GM12892 (cell line): ENCODE measurements around the gene NUB1.

ENCODE experiments used
- DNase-seq: peaks from one replicate; pipeline ENCODE4 v3.0.0; 2011; ENCODE audit not compliant: insufficient read length
- FAIRE-seq: peaks from 2 replicates; lab custom pipeline; 2011; peaks lifted over from hg19 to GRCh38; lab: Jason Lieb, UNC
- POLR2A ChIP-seq: IDR thresholded peaks from 2 replicates; pipeline ENCODE4 v1.6.1; 2011; ENCODE audit warnings: low read depth, low read length, control low read depth
- POLR2AphosphoS5 ChIP-seq: IDR thresholded peaks from 2 replicates; pipeline ENCODE4 v1.6.1; 2011; ENCODE audit warnings: low read depth, low read length, control low read depth
- TAF1 ChIP-seq: IDR thresholded peaks from 2 replicates; pipeline ENCODE4 v1.6.1; 2011; ENCODE audit warnings: low read depth, mild to moderate bottlenecking, control low read depth, low read length, borderline replicate concordance

NUB1 gene

DNA sequence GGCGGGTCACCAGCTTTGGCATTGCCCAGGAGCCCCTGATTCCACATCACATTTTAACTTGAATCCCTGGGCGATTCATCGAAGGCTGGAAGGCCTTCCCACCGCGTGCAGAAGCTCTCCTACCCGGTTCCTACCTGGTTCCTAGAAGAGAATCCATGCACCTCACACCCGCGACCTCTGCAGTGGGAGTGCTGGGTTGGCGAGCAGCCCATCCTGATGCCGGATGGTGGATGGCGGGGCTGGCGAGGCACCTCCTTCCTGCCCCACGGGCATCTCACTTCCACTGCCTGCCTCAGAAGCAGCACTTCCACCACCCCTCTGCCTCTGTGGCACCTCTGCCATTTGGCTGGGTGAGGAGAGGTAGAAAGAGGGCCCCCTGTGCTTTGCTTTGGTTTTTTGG is 32.0 kb downstream of the NUB1 start:
- DNase-seq (no peak), FAIRE-seq (no peak)
- TF ChIP-seq POLR2A (no peak), POLR2AphosphoS5 (no peak), TAF1 (no peak)

DNA sequence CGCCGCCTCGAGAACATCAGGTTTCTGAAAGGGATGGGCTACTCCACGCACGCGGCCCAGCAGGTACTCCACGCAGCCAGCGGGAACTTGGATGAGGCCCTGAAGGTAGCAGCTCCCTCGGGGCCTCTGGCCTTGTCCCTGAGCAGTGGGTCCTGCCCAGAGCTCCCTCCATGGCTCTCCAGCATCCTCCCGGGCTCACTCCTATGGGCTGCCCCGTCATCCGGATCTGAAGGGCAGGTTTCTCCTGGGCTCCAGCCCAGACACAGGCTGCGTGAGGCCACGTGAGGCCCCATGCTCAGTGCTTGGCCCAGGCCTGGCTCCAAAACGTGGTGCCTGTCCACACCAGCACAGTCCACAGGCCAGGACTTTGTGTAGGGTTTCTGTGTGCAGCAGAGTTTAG is 32.5 kb downstream of the NUB1 start:
- TF ChIP-seq POLR2A (no peak), TAF1 (no peak), POLR2AphosphoS5 (no peak)
- DNase-seq = no peak
- no peak for FAIRE-seq

DNA sequence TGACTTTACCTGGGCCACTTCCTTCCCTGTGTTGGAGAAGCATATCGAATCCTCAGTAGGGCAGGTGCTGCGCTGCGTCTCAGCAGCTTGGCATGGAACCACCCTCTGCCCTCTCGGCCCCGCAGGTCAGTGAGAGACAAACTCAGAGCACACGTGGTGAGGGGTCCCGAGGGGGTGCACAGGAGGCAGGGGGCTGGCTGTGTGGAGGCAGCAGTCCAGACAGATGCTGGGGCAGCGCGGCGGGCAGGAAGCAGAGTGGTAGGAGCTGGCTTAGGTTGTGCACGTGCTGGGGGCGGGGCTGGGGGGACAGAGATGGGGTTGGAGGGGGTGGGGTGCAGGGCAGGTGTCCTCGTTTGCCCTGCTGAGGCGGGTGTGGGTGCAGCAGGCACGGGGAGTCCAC is 33.1 kb downstream of the NUB1 start:
- no peak for FAIRE-seq
- TF ChIP-seq POLR2A (no peak), TAF1 (no peak), POLR2AphosphoS5 (no peak)
- DNase-seq = no peak

DNA sequence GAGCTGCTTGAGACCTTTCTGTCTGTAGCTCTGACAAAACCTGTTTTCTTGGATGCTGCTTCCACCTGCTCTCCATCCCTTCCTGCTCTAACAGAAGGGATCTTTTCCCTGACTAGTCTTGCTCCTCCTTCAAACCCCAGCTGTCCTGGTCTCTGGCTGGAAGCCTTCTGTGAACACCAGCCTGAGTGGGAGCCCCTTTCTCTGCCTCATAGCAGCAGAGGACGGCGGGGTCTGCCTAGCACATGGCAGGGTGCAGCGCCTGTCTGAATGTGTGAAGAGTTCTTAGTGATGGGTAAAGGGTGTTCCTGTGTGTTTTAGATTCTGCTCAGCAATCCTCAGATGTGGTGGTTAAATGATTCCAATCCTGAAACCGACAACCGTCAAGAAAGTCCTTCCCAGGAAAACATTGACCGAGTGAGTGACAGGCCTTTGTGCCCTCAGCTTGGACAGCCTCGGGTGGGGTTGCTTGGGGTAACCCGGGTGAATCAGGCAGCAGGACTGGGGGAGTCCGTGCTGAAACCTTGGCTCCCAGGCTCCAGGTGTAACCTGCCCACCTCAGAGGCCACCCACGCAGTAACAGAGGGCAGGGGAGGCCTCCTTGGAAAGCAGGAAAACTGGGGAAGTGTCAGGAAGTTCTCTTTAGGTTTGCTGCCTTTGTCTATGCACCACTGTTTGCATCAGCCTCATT is 34.1 kb downstream of the NUB1 start:
- FAIRE-seq = no peak
- TF ChIP-seq TAF1 (no peak), POLR2A (no peak), POLR2AphosphoS5 (no peak)

DNA sequence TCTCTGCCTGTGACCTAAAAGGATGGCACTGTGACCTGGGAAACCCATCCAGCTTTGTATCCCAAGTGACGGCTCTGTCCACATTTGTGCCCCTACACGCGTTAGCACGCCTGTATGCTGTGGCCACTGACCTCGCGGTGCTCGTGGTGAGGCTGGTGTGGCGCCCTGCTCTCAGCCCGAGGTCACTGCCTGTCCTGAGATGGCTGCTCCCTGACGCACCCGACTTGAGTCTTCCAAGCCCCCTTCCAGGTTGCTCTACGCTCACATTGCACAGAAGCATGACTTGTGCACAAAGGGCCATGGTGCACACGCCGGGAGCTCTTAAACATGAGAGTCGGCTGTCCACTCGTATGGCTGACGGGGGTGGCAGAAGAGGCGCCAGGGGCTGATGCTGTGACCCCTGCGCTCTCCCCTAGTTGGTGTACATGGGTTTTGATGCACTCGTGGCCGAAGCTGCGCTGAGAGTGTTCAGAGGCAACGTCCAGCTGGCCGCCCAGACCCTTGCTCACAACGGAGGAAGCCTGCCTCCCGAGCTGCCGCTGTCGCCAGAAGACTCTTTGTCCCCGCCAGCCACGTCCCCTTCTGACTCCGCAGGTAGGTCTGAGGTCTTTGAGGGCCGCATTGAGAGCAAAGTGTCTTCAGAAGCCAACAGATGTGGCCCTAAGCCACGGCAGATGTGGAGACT is 34.7 kb downstream of the NUB1 start:
- no peak for FAIRE-seq
- no peak for TF ChIP-seq TAF1

More for the DNA sequence above, 34.1 kb downstream of the NUB1 start:
- DNase-seq = no peak

DNA sequence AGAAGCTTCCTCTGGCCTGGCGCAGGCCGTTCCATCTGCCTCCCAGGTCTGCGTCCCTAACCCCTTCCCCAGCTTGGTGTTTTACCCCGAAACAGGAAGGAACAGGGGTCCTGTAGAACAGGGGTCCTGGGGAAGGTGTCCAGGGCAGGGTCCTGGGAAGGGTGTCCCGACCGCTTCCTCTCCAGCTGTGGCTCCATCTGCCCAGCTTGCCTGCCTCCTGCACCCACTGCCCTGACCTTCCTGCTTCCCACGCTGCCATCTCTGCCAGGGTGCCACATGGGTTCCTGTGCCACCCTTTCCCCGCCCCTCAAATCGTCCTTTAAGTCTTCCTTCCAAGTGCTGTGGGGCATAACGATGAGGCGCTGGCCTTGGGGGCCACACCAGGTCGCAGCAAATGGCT is 35.8 kb downstream of the NUB1 start:
- no peak for TF ChIP-seq POLR2A
- no peak for TF ChIP-seq TAF1
- TF ChIP-seq POLR2AphosphoS5 = no peak
- DNase-seq = no peak
- FAIRE-seq = no peak

More for the DNA sequence above, 34.7 kb downstream of the NUB1 start:
- no peak for DNase-seq

DNA sequence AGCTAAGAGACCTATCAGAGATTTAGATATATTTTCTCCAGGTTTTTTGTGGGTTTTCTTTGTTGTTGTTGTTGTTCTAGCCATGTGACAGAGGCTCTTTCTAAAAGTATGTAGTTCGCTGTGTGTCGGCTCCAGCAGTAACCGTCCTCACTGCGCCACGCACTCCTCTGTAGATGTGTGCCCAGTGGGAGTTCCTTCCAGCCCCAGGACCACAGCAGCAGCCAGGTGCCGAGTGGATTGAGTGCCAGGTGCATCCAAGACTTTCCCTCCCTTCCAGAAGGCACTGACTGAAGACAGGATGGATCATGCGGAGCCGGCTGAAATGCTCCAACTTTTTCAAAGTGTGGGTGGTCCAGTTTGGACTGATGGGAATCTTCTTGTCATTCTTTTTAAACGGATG is 36.4 kb downstream of the NUB1 start:
- FAIRE-seq (no peak), DNase-seq (no peak)
- TF ChIP-seq POLR2AphosphoS5 (no peak), TAF1 (no peak), POLR2A (no peak)

DNA sequence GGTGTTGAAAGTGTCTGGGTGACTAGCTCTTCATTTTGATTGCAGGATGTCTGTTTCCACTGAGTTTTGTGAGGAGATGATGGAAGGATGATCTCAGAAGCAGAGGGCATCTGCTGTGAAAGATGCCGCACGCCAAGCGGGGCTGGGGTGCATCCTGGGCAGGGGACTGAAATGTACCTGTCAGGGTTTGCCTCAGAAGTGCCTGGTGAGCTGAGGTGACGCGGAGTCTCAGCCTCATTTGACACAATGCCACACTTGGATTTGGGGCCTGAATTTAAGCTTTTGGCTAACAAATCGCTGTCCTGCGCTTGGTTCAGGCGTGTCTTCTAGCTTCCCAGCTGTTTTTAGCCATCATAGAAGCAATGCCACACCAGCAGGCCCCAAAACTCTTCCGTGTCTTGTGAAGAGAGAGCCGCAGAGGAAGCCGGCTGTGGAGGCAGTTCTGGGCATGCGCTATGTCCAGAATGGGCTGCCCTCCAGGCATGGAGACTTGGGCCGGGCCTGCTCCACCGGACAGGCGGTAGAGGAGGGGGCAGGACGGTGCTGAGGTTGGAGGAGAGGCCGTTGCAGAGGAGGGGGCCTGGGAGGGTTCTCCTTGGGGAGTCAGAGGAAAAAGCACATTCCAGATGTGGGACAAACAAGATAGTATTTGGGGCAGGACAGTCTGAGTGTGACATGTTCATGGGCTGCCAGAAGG is 37.0 kb downstream of the NUB1 start:
- DNase-seq (no peak), FAIRE-seq (no peak)
- TF ChIP-seq POLR2AphosphoS5 (no peak), POLR2A (no peak), TAF1 (no peak)

DNA sequence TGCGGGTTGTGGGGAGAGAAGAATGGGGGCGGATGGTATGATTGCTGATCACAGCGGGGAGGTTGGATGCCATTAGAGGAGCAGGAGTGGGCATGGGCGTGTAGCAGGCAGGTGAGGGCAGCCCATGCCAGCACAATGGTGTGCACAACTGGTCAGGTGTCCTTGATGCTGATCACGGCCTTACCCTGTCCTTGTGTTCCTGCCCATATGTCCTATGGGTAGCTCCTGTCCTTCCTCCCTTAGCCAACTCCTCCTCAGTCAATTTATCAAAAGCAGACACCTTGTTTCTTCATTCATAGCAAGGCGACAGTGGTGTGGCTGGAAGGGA is 37.5 kb downstream of the NUB1 start:
- TF ChIP-seq TAF1 = no peak
- no peak for TF ChIP-seq POLR2A
- no peak for TF ChIP-seq POLR2AphosphoS5
- DNase-seq = peak; percentile 9
- FAIRE-seq = no peak

DNA sequence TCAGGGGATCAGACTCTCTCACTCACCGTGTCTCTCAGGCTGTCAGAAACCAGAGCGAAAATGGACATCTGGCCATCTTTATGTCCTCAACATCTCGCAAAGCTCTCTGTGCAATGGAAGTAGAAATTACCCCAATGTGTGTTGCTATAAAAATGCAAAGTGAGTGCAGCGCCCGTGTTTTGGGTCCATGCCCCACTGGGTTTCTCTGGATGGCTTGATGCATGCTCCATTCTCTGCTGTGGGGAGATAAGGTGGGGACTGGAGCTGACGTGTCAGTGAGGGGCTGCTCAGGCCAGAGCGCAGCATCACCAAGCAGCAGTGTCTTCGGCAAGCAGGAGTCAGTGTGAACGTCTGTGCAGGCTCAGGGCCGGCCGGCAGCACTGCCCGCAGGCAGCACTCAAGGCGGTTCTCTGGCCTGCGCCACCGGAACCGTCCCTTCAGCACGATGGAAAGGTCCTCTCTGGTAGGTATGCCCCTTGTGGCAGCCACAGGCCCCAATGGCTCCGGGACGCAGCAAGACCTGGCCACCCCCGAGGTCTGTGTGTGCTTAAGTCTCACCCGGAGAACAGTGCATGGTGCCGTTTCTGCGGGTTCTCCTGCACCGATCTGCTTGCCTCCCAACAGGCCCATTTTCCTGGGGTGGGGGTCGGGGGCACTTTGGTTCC is 38.1 kb downstream of the NUB1 start:
- FAIRE-seq (no peak), DNase-seq (peak; percentile 18)
- TF ChIP-seq POLR2A (no peak), POLR2AphosphoS5 (no peak), TAF1 (no peak)
